ENCODE measurements around the gene MYO5B. TPM values are rescaled to one million over a fixed set of nuclear protein-coding genes. Genes with fewer than 3 reads are reported as not detected.

MYO5B gene
- polyA plus RNA-seq, 1 donor from 2014 or later: 0.42 TPM

DNA sequence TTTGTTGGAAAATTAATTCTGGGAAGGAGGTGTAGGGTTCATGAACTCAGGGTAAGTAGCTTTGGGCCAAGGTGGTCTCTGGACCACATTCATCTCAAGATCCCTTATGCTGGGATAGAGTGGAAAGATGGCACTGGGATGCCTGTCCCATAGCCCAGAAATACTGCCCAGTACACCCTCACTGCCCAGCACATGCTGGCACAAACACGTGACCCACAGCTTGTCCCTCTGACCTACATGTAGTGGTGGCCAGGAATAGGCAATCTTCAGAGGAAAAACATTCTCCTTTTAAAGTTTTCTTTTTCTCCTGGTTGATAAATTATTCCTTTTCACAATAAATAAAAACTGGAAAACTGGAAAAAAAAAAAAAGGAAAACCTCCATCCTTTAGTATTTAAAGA is 246.0 kb downstream of the MYO5B start:
- TF ChIP-seq POLR2AphosphoS5 (IDR thresholded peaks at IDR 0.05) (no peak), TAF1 (IDR thresholded peaks at IDR 0.05; ENCODE audit: low read depth) (no peak), SMC3 (conservative IDR thresholded peaks at IDR 0.05; ENCODE audit: poor library complexity) (no peak), EZH2 (IDR thresholded peaks at IDR 0.05; ENCODE audit: borderline replicate concordance, insufficient read depth, low read length, poor library complexity, severe bottlenecking) (no peak), RAD21 (conservative IDR thresholded peaks at IDR 0.05) (no peak), EP300 (conservative IDR thresholded peaks at IDR 0.05; ENCODE audit: poor library complexity, severe bottlenecking) (no peak), MXI1 (conservative IDR thresholded peaks at IDR 0.05; ENCODE audit: poor library complexity, severe bottlenecking) (no peak)
- TF ChIP-seq, protein P1, sequence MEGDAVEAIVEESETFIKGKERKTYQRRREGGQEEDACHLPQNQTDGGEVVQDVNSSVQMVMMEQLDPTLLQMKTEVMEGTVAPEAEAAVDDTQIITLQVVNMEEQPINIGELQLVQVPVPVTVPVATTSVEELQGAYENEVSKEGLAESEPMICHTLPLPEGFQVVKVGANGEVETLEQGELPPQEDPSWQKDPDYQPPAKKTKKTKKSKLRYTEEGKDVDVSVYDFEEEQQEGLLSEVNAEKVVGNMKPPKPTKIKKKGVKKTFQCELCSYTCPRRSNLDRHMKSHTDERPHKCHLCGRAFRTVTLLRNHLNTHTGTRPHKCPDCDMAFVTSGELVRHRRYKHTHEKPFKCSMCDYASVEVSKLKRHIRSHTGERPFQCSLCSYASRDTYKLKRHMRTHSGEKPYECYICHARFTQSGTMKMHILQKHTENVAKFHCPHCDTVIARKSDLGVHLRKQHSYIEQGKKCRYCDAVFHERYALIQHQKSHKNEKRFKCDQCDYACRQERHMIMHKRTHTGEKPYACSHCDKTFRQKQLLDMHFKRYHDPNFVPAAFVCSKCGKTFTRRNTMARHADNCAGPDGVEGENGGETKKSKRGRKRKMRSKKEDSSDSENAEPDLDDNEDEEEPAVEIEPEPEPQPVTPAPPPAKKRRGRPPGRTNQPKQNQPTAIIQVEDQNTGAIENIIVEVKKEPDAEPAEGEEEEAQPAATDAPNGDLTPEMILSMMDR (IDR thresholded peaks at IDR 0.05; ENCODE audit: poor library complexity, severe bottlenecking): no peak
- TF ChIP-seq, protein P2, sequence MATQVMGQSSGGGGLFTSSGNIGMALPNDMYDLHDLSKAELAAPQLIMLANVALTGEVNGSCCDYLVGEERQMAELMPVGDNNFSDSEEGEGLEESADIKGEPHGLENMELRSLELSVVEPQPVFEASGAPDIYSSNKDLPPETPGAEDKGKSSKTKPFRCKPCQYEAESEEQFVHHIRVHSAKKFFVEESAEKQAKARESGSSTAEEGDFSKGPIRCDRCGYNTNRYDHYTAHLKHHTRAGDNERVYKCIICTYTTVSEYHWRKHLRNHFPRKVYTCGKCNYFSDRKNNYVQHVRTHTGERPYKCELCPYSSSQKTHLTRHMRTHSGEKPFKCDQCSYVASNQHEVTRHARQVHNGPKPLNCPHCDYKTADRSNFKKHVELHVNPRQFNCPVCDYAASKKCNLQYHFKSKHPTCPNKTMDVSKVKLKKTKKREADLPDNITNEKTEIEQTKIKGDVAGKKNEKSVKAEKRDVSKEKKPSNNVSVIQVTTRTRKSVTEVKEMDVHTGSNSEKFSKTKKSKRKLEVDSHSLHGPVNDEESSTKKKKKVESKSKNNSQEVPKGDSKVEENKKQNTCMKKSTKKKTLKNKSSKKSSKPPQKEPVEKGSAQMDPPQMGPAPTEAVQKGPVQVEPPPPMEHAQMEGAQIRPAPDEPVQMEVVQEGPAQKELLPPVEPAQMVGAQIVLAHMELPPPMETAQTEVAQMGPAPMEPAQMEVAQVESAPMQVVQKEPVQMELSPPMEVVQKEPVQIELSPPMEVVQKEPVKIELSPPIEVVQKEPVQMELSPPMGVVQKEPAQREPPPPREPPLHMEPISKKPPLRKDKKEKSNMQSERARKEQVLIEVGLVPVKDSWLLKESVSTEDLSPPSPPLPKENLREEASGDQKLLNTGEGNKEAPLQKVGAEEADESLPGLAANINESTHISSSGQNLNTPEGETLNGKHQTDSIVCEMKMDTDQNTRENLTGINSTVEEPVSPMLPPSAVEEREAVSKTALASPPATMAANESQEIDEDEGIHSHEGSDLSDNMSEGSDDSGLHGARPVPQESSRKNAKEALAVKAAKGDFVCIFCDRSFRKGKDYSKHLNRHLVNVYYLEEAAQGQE (IDR thresholded peaks at IDR 0.05; ENCODE audit: borderline replicate concordance): no peak
- no peak overlapping the region for H3K27ac ChIP-seq (ENCODE audit: low read length)
- no peaks in the 10 kb centered on the region for H3K9me3 ChIP-seq (ENCODE audit: low read length)
- no peaks in the 10 kb centered on the region for H3K79me2 ChIP-seq (replicated peaks; ENCODE audit: insufficient read depth, low read length)
- H3F3A ChIP-seq (ENCODE audit: insufficient read depth, low read length, poor library complexity, severe bottlenecking): no peaks in the 10 kb centered on the region
- H2AFZ ChIP-seq (ENCODE audit: low read depth, low read length): no peak overlapping the region
- no peaks in the 10 kb centered on the region for H4K20me1 ChIP-seq (ENCODE audit: insufficient read depth)
- no peak overlapping the region for H3K9ac ChIP-seq (ENCODE audit: low read length)
- H3K27me3 ChIP-seq (ENCODE audit: insufficient read depth, low read depth, low read length): no peaks in the 10 kb centered on the region
- H3K36me3 ChIP-seq (ENCODE audit: insufficient read depth, low read length): no peaks in the 10 kb centered on the region
- H3K4me2 ChIP-seq (ENCODE audit: low read length): no peak overlapping the region
- no peak overlapping the region for H3K4me3 ChIP-seq (ENCODE audit: low read length)
- no peaks in the 10 kb centered on the region for H3K9me2 ChIP-seq (ENCODE audit: insufficient read depth, low read length)

GRCh38 chr18:49944663-49945062 is 250.3 kb downstream of the MYO5B start:
- no peaks in the 10 kb centered on the region for H3F3A ChIP-seq (ENCODE audit: insufficient read depth, low read length, poor library complexity, severe bottlenecking)
- H3K36me3 ChIP-seq (ENCODE audit: insufficient read depth, low read length): no peaks in the 10 kb centered on the region
- no peaks in the 10 kb centered on the region for H3K9me2 ChIP-seq (ENCODE audit: insufficient read depth, low read length)
- H3K4me3 ChIP-seq (ENCODE audit: low read length): no peak overlapping the region
- no peaks in the 10 kb centered on the region for H3K9me3 ChIP-seq (ENCODE audit: low read length)
- no peaks in the 10 kb centered on the region for H3K79me2 ChIP-seq (replicated peaks; ENCODE audit: insufficient read depth, low read length)
- H2AFZ ChIP-seq (ENCODE audit: low read depth, low read length): no peak overlapping the region
- H3K27me3 ChIP-seq (ENCODE audit: insufficient read depth, low read depth, low read length): no peaks in the 10 kb centered on the region
- H3K9ac ChIP-seq (ENCODE audit: low read length): no peak overlapping the region
- no peaks in the 10 kb centered on the region for H4K20me1 ChIP-seq (ENCODE audit: insufficient read depth)
- TF ChIP-seq, protein P1 (IDR thresholded peaks at IDR 0.05; ENCODE audit: poor library complexity, severe bottlenecking): no peak
- TF ChIP-seq RAD21 (conservative IDR thresholded peaks at IDR 0.05) (no peak), TAF1 (IDR thresholded peaks at IDR 0.05; ENCODE audit: low read depth) (no peak), POLR2AphosphoS5 (IDR thresholded peaks at IDR 0.05) (no peak), SMC3 (conservative IDR thresholded peaks at IDR 0.05; ENCODE audit: poor library complexity) (no peak)
- TF ChIP-seq, protein P2 (IDR thresholded peaks at IDR 0.05; ENCODE audit: borderline replicate concordance): no peak
- H3K4me2 ChIP-seq (ENCODE audit: low read length): no peak overlapping the region
- H3K27ac ChIP-seq (ENCODE audit: low read length): no peak overlapping the region
